H9 (cell line): ENCODE data around the gene SH3BP5L. TPM values are rescaled to one million over a fixed set of nuclear protein-coding genes. Genes with fewer than 3 reads are reported as not detected.

Experiments
- DNase-seq: peaks from one replicate; pipeline ENCODE4 v3.0.0-alpha.2; 2017
- H2AFZ ChIP-seq: one replicate; pipeline ENCODE4 v1.6.1; 2013; ENCODE audit warnings: mild to moderate bottlenecking, low read length, control low read depth, moderate library complexity
- H2AK5ac ChIP-seq: 2 replicates; pipeline ENCODE4 v1.6.1; 2013; ENCODE audit warnings: low read length, control low read depth, mixed read lengths; ENCODE audit not compliant: insufficient read length
- H2BK120ac ChIP-seq: one replicate; pipeline ENCODE4 v1.6.1; 2013; ENCODE audit warnings: low read depth, mild to moderate bottlenecking, low read length, control low read depth, inconsistent platforms; ENCODE audit not compliant: poor library complexity, severe bottlenecking
- H2BK12ac ChIP-seq: 2 replicates; pipeline ENCODE4 v1.6.1; 2013; ENCODE audit warnings: low read length, control low read depth, mixed read lengths, low read depth; ENCODE audit not compliant: insufficient read length
- H2BK15ac ChIP-seq: 2 replicates; pipeline ENCODE4 v1.6.1; 2013; ENCODE audit warnings: low read depth, low read length, control low read depth
- H2BK20ac ChIP-seq: one replicate; pipeline ENCODE4 v1.6.1; 2013; ENCODE audit warnings: low read depth, mild to moderate bottlenecking, low read length, control low read depth, inconsistent platforms; ENCODE audit not compliant: poor library complexity, severe bottlenecking
- H2BK5ac ChIP-seq: 2 replicates; pipeline ENCODE4 v1.6.1; 2013; ENCODE audit warnings: low read length, control low read depth, mixed read lengths; ENCODE audit not compliant: insufficient read length
- H3K14ac ChIP-seq: 2 replicates; pipeline ENCODE4 v1.6.1; 2013; ENCODE audit warnings: low read length, control low read depth; ENCODE audit not compliant: insufficient read depth
- H3K18ac ChIP-seq: 2 replicates; pipeline ENCODE4 v1.6.1; 2013; ENCODE audit warnings: low read depth, mild to moderate bottlenecking, mixed read lengths, low read length, control low read depth; ENCODE audit not compliant: insufficient read length
- H3K23ac ChIP-seq: 2 replicates; pipeline ENCODE4 v1.6.1; 2013; ENCODE audit warnings: low read length, control low read depth, mixed read lengths, low read depth; ENCODE audit not compliant: insufficient read length
- H3K23me2 ChIP-seq: 2 replicates; pipeline ENCODE4 v1.6.1; 2013; ENCODE audit warnings: low read depth, mild to moderate bottlenecking, mixed read lengths, low read length, control low read depth; ENCODE audit not compliant: insufficient read length, poor library complexity, severe bottlenecking
- H3K27ac ChIP-seq: 2 replicates; pipeline ENCODE4 v1.5.1; 2013; ENCODE audit warnings: low read length, control low read depth, mixed read lengths, low read depth; ENCODE audit not compliant: insufficient read length
- H3K27me3 ChIP-seq: 2 replicates; pipeline ENCODE4 v1.6.1; 2013; ENCODE audit warnings: low read length, control low read depth, inconsistent platforms; ENCODE audit not compliant: insufficient read depth
- H3K4ac ChIP-seq: 2 replicates; pipeline ENCODE4 v1.6.1; 2013; ENCODE audit warnings: low read depth, mild to moderate bottlenecking, control low read depth, inconsistent platforms, low read length, moderate library complexity
- H3K4me1 ChIP-seq: 2 replicates; pipeline ENCODE4 v1.6.1; 2013; ENCODE audit warnings: low read length, control low read depth, inconsistent platforms; ENCODE audit not compliant: insufficient read depth
- H3K4me2 ChIP-seq: 2 replicates; pipeline ENCODE4 v1.6.1; 2013; ENCODE audit warnings: low read length, control low read depth, mixed read lengths; ENCODE audit not compliant: insufficient read length, insufficient read depth
- H3K56ac ChIP-seq: 2 replicates; pipeline ENCODE4 v1.6.1; 2013; ENCODE audit warnings: low read depth, mild to moderate bottlenecking, mixed read lengths, low read length, control low read depth; ENCODE audit not compliant: insufficient read length
- H3K79me1 ChIP-seq: 2 replicates; pipeline ENCODE4 v1.6.1; 2013; ENCODE audit warnings: low read depth, mild to moderate bottlenecking, moderate library complexity, low read length, control low read depth, inconsistent platforms; ENCODE audit not compliant: insufficient read depth, poor library complexity, severe bottlenecking
- H3K79me2 ChIP-seq: 2 replicates; pipeline ENCODE4 v1.6.1; 2013; ENCODE audit warnings: low read length, control low read depth, inconsistent platforms; ENCODE audit not compliant: insufficient read depth
- H3K9ac ChIP-seq: 2 replicates; pipeline ENCODE4 v1.6.1; 2013; ENCODE audit warnings: low read length, control low read depth, mixed read lengths; ENCODE audit not compliant: insufficient read length; ENCODE audit errors: extremely low read depth
- H3K9me3 ChIP-seq: one replicate; pipeline ENCODE4 v1.6.1; 2013; ENCODE audit warnings: low read depth, low read length, inconsistent platforms; ENCODE audit not compliant: control insufficient read depth
- H3T11ph ChIP-seq: one replicate; pipeline ENCODE4 v1.6.1; 2013; ENCODE audit warnings: mild to moderate bottlenecking, low read length, control low read depth, inconsistent platforms
- H4K20me1 ChIP-seq: one replicate; pipeline ENCODE4 v1.6.1; 2013; ENCODE audit not compliant: control insufficient read depth, insufficient read length, insufficient read depth
- H4K5ac ChIP-seq: 2 replicates; pipeline ENCODE4 v1.6.1; 2013; ENCODE audit warnings: low read depth, mild to moderate bottlenecking, mixed read lengths, low read length, control low read depth; ENCODE audit not compliant: insufficient read length
- H4K8ac ChIP-seq: replicated peaks from 2 replicates; pipeline ENCODE4 v1.6.1; 2013; ENCODE audit warnings: low read length, control low read depth, mixed read lengths, low read depth; ENCODE audit not compliant: insufficient read length
- H4K91ac ChIP-seq: 2 replicates; pipeline ENCODE4 v1.6.1; 2013; ENCODE audit warnings: low read depth, mild to moderate bottlenecking, moderate library complexity, mixed read lengths, low read length, control low read depth; ENCODE audit not compliant: insufficient read length
- H3K27ac Mint-ChIP-seq, 3 experiments: 2 replicates in 2 of 3; 3 replicates in 1 of 3; pipeline ENCODE4 v1.8.0; 2020 to 2021; ENCODE audit warnings: mixed read lengths in 3 of 3, mild to moderate bottlenecking in 1 of 3, moderate library complexity in 1 of 3
- H3K27me3 Mint-ChIP-seq: 2 replicates; pipeline ENCODE4 v1.8.0; 2021; ENCODE audit warnings: low read depth, mild to moderate bottlenecking, moderate library complexity, mixed read lengths
- H3K36me3 Mint-ChIP-seq, 3 experiments: 2 replicates in 2 of 3; 3 replicates in 1 of 3; pipeline ENCODE4 v1.8.0; 2020 to 2021; ENCODE audit warnings: low read depth in 3 of 3, mixed read lengths in 3 of 3; ENCODE audit not compliant: insufficient read depth in 1 of 3
- H3K4me1 Mint-ChIP-seq, 2 experiments: 2 replicates each; pipeline ENCODE4 v1.8.0; 2020; ENCODE audit warnings: mixed read lengths in 2 of 2
- H3K4me3 Mint-ChIP-seq, 2 experiments: 2 replicates in 1 of 2; 3 replicates in 1 of 2; pipeline ENCODE4 v1.8.0; 2020 to 2021; ENCODE audit warnings: mild to moderate bottlenecking in 2 of 2, mixed read lengths in 2 of 2, moderate library complexity in 1 of 2
- H3K9me3 Mint-ChIP-seq, 2 experiments: 2 replicates in 1 of 2; 3 replicates in 1 of 2; pipeline ENCODE4 v1.8.0; 2020; ENCODE audit warnings: mild to moderate bottlenecking in 2 of 2, mixed read lengths in 2 of 2, moderate library complexity in 1 of 2
- WGBS: extraction: QIAGEN DNeasy Blood & Tissue Kit; methylation state at CpG from one replicate; pipeline ENCODE4 v1.1.7; 2013; ENCODE audit warnings: missing lambda C conversion rate, low lambda C conversion rate, mixed read lengths; ENCODE audit not compliant: insufficient read length; ENCODE audit errors: extremely low coverage; 5-methylcytosine and 5-hydroxymethylcytosine counted together
- long read RNA-seq: library from polyadenylated mRNA; unstranded; transcript quantifications from one replicate; pipeline ENCODE4 v2.0.0, GENCODE V29; 2020
- total RNA-seq: library from RNA; stranded (reverse); gene quantifications from 2 replicates; pipeline ENCODE4 v1.2.1, GENCODE V29; 2021
- TF ChIP-seq, protein P1 (sequence below): fragments of 200-600 bp; sonication (generic); conservative IDR thresholded peaks from 3 replicates; pipeline ENCODE4 v1.8.0; 2021; ENCODE audit warnings: antibody characterized with exemption, mild to moderate bottlenecking

SH3BP5L gene
- 27.6 and 28.8 TPM in 2 replicates for total RNA-seq
- long read RNA-seq = 0 reads

DNA sequence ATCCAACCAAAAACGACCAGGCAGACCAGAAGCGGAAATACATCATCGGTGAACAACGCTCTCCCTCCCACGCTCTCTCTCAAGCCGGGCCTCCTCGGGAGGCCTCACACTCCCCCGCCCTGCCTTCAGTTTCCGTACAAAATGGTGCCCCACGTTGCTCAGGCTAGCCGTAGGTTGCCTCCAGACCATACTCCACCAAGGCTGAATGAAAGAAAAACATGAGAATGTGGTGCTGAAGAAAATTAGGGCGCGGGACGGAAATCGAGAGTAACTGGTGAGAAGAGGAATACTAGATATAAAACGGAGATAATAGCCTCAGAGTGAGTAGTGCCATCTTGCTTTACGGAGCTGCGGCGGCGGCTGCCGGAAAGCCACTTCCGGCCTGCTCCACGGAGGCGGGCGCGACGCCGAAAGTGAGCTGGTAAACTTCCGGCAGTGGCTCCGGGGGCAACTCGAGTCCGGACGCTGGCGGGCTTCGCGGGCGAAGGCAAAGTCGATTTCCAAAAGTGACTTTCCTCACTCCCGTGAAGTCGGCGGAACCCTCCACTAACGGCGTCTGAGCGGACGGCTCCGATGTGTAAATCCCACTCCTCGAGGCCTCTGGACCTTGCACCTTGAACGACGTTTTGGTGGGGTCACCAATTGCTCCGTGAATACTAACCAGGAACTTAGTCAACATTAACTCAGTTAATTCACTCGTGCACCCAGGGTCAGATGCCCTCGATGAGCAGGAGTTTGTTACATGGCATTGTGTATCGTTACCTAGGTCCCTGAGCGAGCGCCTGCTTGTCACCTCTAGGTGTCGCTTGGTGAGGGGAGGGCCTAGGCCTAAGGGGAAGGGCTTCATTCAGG is at the start of gene SH3BP5L:
Gene SH3BP5L, minus strand, starts transcription at position 7 of the 852 bp plus-strand sequence. CDS start 980 bp downstream, outside the sequence.
- H2BK15ac ChIP-seq = no peak within 1 kb of the TSS
- no peak within 1 kb of the TSS for H2AK5ac ChIP-seq
- peak within 1 kb of the TSS; percentile 23 for H2BK5ac ChIP-seq
- TF ChIP-seq, protein P1, sequence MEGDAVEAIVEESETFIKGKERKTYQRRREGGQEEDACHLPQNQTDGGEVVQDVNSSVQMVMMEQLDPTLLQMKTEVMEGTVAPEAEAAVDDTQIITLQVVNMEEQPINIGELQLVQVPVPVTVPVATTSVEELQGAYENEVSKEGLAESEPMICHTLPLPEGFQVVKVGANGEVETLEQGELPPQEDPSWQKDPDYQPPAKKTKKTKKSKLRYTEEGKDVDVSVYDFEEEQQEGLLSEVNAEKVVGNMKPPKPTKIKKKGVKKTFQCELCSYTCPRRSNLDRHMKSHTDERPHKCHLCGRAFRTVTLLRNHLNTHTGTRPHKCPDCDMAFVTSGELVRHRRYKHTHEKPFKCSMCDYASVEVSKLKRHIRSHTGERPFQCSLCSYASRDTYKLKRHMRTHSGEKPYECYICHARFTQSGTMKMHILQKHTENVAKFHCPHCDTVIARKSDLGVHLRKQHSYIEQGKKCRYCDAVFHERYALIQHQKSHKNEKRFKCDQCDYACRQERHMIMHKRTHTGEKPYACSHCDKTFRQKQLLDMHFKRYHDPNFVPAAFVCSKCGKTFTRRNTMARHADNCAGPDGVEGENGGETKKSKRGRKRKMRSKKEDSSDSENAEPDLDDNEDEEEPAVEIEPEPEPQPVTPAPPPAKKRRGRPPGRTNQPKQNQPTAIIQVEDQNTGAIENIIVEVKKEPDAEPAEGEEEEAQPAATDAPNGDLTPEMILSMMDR = peak; percentile 67
- H2BK12ac ChIP-seq = no peak within 1 kb of the TSS
- H4K20me1 ChIP-seq = no peaks in the 10 kb centered on the region
- no peak within 1 kb of the TSS for H4K8ac ChIP-seq
- peak within 1 kb of the TSS; percentile 87 to 90 for H3K4me3 Mint-ChIP-seq
- no peak within 1 kb of the TSS for H2BK20ac ChIP-seq
- H3K79me1 ChIP-seq = peaks cover 12% of the 10 kb centered on the region
- H3K9ac ChIP-seq = peak within 1 kb of the TSS; percentile 87
- H2BK120ac ChIP-seq = no peak within 1 kb of the TSS
- no peak within 1 kb of the TSS for H3K23ac ChIP-seq
- peak; percentile 92 for DNase-seq
- H3K27me3 ChIP-seq = no peaks in the 10 kb centered on the region
- peak within 1 kb of the TSS; percentile 30 for H3K27ac ChIP-seq
- H3T11ph ChIP-seq = no peak within 1 kb of the TSS
- no CpG with 5 or more reads among the region's 56 CpGs for whole genome bisulfite sequencing
- H3K4me2 ChIP-seq = peak within 1 kb of the TSS; percentile 79
- no peaks in the 10 kb centered on the region; the same call in none of the 2 replicates for H3K27me3 Mint-ChIP-seq
- H3K9me3 ChIP-seq = no peaks in the 10 kb centered on the region
- peaks cover 9 to 31% (median 26%) of the 10 kb centered on the region in 3 experiments; a peak in 6 of 7 replicates for H3K36me3 Mint-ChIP-seq
- peak within 1 kb of the TSS; percentile 91; the same call in 1 of the 2 replicates for H3K14ac ChIP-seq
- H3K9me3 Mint-ChIP-seq = peaks cover 3 to 6% of the 10 kb centered on the region in 2 experiments
- no peak within 1 kb of the TSS for H4K5ac ChIP-seq
- peaks cover 17 to 29% of the 10 kb centered on the region in 2 experiments for H3K4me1 Mint-ChIP-seq
- peaks cover 5% of the 10 kb centered on the region; the same call in 1 of the 2 replicates for H3K79me2 ChIP-seq
- peak within 1 kb of the TSS; percentile 98 to 100 (median 99) for H3K27ac Mint-ChIP-seq
- peaks cover 4% of the 10 kb centered on the region for H3K23me2 ChIP-seq
- H3K4me1 ChIP-seq = no peaks in the 10 kb centered on the region
- H3K18ac ChIP-seq = peak within 1 kb of the TSS; percentile 96
- H3K56ac ChIP-seq = no peak within 1 kb of the TSS
- H2AFZ ChIP-seq = peak within 1 kb of the TSS; percentile 98
- no peak within 1 kb of the TSS for H4K91ac ChIP-seq
- no peak within 1 kb of the TSS; the same call in none of the 2 replicates for H3K4ac ChIP-seq
